CD4-positive, alpha-beta T cell (primary cell): ENCODE measurements around the gene DRAP1. TPM values are rescaled to one million over a fixed set of nuclear protein-coding genes. Genes with fewer than 3 reads are reported as not detected.
A peak's percentile ranks its signal among the peaks of the same experiment; 100 is the strongest.

Experiments used
- ATAC-seq: fragments of 200-7000 bp; cut with Tn5 transposase; one replicate; pipeline ENCODE4 v1.10.0; 2022; ENCODE audit warnings: mild to moderate bottlenecking; ENCODE audit not compliant: poor library complexity
- CTCF ChIA-PET: fragments of 350-600 bp; sonication (Branson Sonifier 250); formaldehyde crosslinking; loops from one replicate; lab custom pipeline; 2021; ENCODE audit warnings: antibody characterized with exemption, inconsistent platforms; lab: Charles Lee
- POLR2A ChIA-PET: fragments of 350-600 bp; sonication (Branson Sonifier 250); formaldehyde crosslinking; loops from one replicate; lab custom pipeline; 2021; ENCODE audit warnings: antibody characterized with exemption, inconsistent platforms; lab: Charles Lee
- DNase-seq, 14 experiments: peaks; one replicate each; pipeline ENCODE4 v3.0.0-alpha.2; 2013 to 2020; ENCODE audit warnings: mixed read lengths in 2 of 14
- H3K27ac ChIP-seq, 2 donors: one replicate each; pipeline versions ENCODE4 v1.5.1 to v1.7.0; 2013; ENCODE audit warnings: low read length in 2 of 2, low read depth in 1 of 2, mild to moderate bottlenecking in 1 of 2
- H3K27me3 ChIP-seq, 2 experiments: 1 replicate in 1 of 2; 2 replicates in 1 of 2; pipeline versions ENCODE4 v1.6.1 to v1.7.0; 2013; ENCODE audit warnings: low read length in 2 of 2, control low read depth in 1 of 2, mild to moderate bottlenecking in 1 of 2, moderate library complexity in 1 of 2; ENCODE audit not compliant: insufficient read depth in 2 of 2, control insufficient read depth in 1 of 2
- H3K36me3 ChIP-seq: one replicate; pipeline ENCODE4 v1.6.1; 2013; ENCODE audit warnings: low read length, control low read depth; ENCODE audit not compliant: insufficient read depth
- H3K4me1 ChIP-seq: one replicate; pipeline ENCODE4 v1.6.1; 2013; ENCODE audit warnings: low read length, control low read depth; ENCODE audit not compliant: insufficient read depth
- H3K4me3 ChIP-seq: one replicate; pipeline ENCODE4 v1.5.1; 2013; ENCODE audit warnings: mild to moderate bottlenecking, low read length, moderate library complexity
- H3K9me3 ChIP-seq, 2 experiments: 1 replicate in 1 of 2; 2 replicates in 1 of 2; pipeline versions ENCODE4 v1.6.1 to v1.7.0; 2013; ENCODE audit warnings: low read length in 2 of 2, mild to moderate bottlenecking in 2 of 2, control low read depth in 1 of 2, moderate library complexity in 1 of 2; ENCODE audit not compliant: control insufficient read depth in 1 of 2, insufficient read depth in 1 of 2
- H3K27ac Mint-ChIP-seq: one replicate; pipeline ENCODE4 v1.8.0; 2020; ENCODE audit warnings: mixed read lengths
- H3K27me3 Mint-ChIP-seq: one replicate; pipeline ENCODE4 v1.8.0; 2021; ENCODE audit warnings: mixed read lengths
- H3K36me3 Mint-ChIP-seq: one replicate; pipeline ENCODE4 v1.8.0; 2021; ENCODE audit warnings: low read depth, mixed read lengths
- H3K4me1 Mint-ChIP-seq: one replicate; pipeline ENCODE4 v1.8.0; 2021; ENCODE audit warnings: low read depth, mixed read lengths
- H3K4me3 Mint-ChIP-seq: one replicate; pipeline ENCODE4 v1.8.0; 2020; ENCODE audit warnings: mild to moderate bottlenecking, mixed read lengths
- H3K9me3 Mint-ChIP-seq: one replicate; pipeline ENCODE4 v1.8.0; 2020; ENCODE audit warnings: mixed read lengths
- CTCF ChIP-seq: fragments of 200-600 bp; IDR thresholded peaks from one replicate; pipeline ENCODE4 v1.8.0; 2022; ENCODE audit warnings: antibody characterized with exemption, mild to moderate bottlenecking
- intact Hi-C, 2 experiments: fragments of 100-400 bp; cut with DNase I in 1 of 2; cut with micrococcal nuclease in 1 of 2; formaldehyde crosslinking; loops; one replicate each; pipeline versions ENCODE4 v1.15.1 to v1.9.0; 2023 to 2025; cut with DNase I, micrococcal nuclease
- total RNA-seq, 174 experiments: library from RNA in 2 of 174; stranded (reverse) in 2 of 174; gene quantifications; one replicate each; pipeline ENCODE4 v1.2.3 and lab custom pipeline; 2021 to 2026

The DRAP1 gene
- total RNA-seq, 2 experiments from 2014 or later = 58.6 to 59.1 TPM

GRCh38 chr11:65932558-65932919 is 13.3 kb downstream of the DRAP1 start:
- Mint-ChIP-seq H3K4me1 (peaks cover 18% of the 10 kb centered on the region), H3K9me3 (no peaks in the 10 kb centered on the region), H3K27me3 (no peaks in the 10 kb centered on the region), H3K36me3 (no peaks in the 10 kb centered on the region), H3K4me3 (no peak overlapping the region), H3K27ac (peak overlapping the region; percentile 9)
- Histone ChIP-seq H3K36me3 (no peaks in the 10 kb centered on the region), H3K27me3 (no peaks in the 10 kb centered on the region), H3K4me3 (no peak overlapping the region), H3K9me3 (no peaks in the 10 kb centered on the region), H3K27ac (no peak overlapping the region), H3K4me1 (peaks cover 17% of the 10 kb centered on the region)
- intact Hi-C loops = no loop called here
- ChIA-PET POLR2A (interaction anchor here (1.4 to 2.3 kb wide), 2 partner anchors 42 to 43 kb away, joined by 3 to 5 read pairs; partner anchors contain the start of gene CCDC85B), CTCF (interaction anchor here (1.1 to 2.1 kb wide), 3 partner anchors 42 to 48 kb away, joined by 3 to 9 read pairs (median 4); partner anchors contain the start of genes CCDC85B and FIBP)
- ATAC-seq (no peak), DNase-seq (peak in 1 of 14 experiments; percentile 29)
- no peak for TF ChIP-seq CTCF

DNA sequence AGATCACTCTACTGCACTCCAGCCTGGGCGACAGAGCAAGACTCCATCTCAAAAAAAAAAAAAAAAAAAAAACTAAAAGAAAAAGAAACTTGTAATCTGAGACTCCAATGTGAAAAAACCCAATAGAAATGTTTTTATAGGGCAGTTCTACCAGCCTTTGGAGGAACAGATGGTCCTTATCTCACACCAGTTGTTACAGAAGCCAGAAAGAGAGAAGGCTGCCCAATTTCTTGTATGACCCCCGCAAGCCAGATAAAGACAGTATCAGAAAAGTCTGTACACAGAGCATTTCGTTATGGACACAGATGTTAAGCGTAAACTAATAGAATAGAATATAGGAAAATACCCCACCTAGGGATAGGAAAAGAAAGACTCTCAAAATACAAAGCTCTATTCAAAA is 14.8 kb downstream of the DRAP1 start:
- ATAC-seq (no peak), DNase-seq (no peak)
- ChIA-PET POLR2A (interaction anchor here (0.6 kb wide), 1 partner anchor 46 kb away, joined by 3 read pairs; the partner anchor contains the start of gene FIBP), CTCF (interaction anchor here (0.7 kb wide), 1 partner anchor 329 kb away, joined by 4 read pairs; no protein-coding TSS in a partner anchor)
- Histone ChIP-seq H3K27ac (no peak overlapping the region), H3K4me1 (peaks cover 2% of the 10 kb centered on the region), H3K9me3 (no peaks in the 10 kb centered on the region), H3K4me3 (no peak overlapping the region), H3K36me3 (no peaks in the 10 kb centered on the region), H3K27me3 (no peaks in the 10 kb centered on the region)
- H3K9me3 Mint-ChIP-seq = no peaks in the 10 kb centered on the region
- no peak overlapping the region for H3K4me3 Mint-ChIP-seq
- intact Hi-C loops = no loop called here
- peaks cover 3% of the 10 kb centered on the region for H3K4me1 Mint-ChIP-seq
- H3K36me3 Mint-ChIP-seq = no peaks in the 10 kb centered on the region
- TF ChIP-seq CTCF = no peak
- no peaks in the 10 kb centered on the region for H3K27me3 Mint-ChIP-seq
- H3K27ac Mint-ChIP-seq = no peak overlapping the region

DNA sequence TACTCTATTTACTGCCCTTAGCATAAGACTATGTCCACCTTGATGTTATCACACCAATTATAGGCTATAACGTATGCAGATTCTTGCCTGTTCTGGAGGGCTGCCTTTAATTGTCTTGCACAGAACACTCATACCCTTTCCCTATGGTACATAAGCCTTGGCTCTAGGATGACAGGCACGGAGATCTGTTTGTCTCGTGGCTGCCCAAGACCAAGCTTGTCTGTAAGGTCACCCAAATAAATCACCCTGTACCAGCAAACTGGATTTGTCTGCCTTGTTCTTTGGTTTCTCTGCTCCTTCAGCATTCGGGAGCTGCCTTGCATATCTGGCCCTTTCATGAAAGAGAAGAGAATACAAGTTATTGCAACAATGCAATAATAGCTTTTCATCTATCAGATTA is 18.5 kb downstream of the DRAP1 start:
- Mint-ChIP-seq H3K27me3 (no peaks in the 10 kb centered on the region), H3K9me3 (no peaks in the 10 kb centered on the region), H3K27ac (no peak overlapping the region), H3K36me3 (no peaks in the 10 kb centered on the region), H3K4me1 (no peaks in the 10 kb centered on the region), H3K4me3 (no peak overlapping the region)
- POLR2A ChIA-PET = no interaction called here
- intact Hi-C loops = no loop called here
- no peaks in the 10 kb centered on the region for H3K27me3 ChIP-seq
- H3K4me1 ChIP-seq = no peaks in the 10 kb centered on the region
- ATAC-seq (no peak), DNase-seq (no peak)
- no peak overlapping the region for H3K27ac ChIP-seq
- H3K36me3 ChIP-seq = no peaks in the 10 kb centered on the region
- no peak overlapping the region for H3K4me3 ChIP-seq
- no peak for TF ChIP-seq CTCF
- CTCF ChIA-PET = no interaction called here
- H3K9me3 ChIP-seq = no peaks in the 10 kb centered on the region
